BLaER1 treated with 17β-estradiol and CSF1 and Interleukin-3, amounts not matched to agents 10 nM and 100 nM (cell line): ENCODE results near the gene EMX1.

Source experiments
- H3K27ac ChIP-seq, 11 experiments: shearing (Covaris generic); formaldehyde crosslinking; 2 replicates each; pipeline ENCODE4 v1.8.1; 2022
- H3K27me3 ChIP-seq, 11 experiments: shearing (Covaris generic); formaldehyde crosslinking; 2 replicates each; pipeline ENCODE4 v1.8.1; 2022
- H3K36me3 ChIP-seq, 11 experiments: shearing (Covaris generic); formaldehyde crosslinking; 2 replicates each; pipeline ENCODE4 v1.8.1; 2022
- H3K4me1 ChIP-seq, 10 experiments: shearing (Covaris generic); formaldehyde crosslinking; 2 replicates each; pipeline ENCODE4 v1.8.1; 2022
- H3K4me2 ChIP-seq, 11 experiments: shearing (Covaris generic); formaldehyde crosslinking; 2 replicates each; pipeline ENCODE4 v1.8.1; 2022
- H3K4me3 ChIP-seq, 10 experiments: shearing (Covaris generic); formaldehyde crosslinking; 2 replicates each; pipeline ENCODE4 v1.8.1; 2022
- H3K9ac ChIP-seq, 11 experiments: shearing (Covaris generic); formaldehyde crosslinking; 2 replicates each; pipeline ENCODE4 v1.8.1; 2022
- H3K9me3 ChIP-seq, 11 experiments: shearing (Covaris generic); formaldehyde crosslinking; replicated peaks in 1 of 11; 2 replicates each; pipeline ENCODE4 v1.8.1; 2022
- H4K20me1 ChIP-seq, 11 experiments: shearing (Covaris generic); formaldehyde crosslinking; 2 replicates each; pipeline ENCODE4 v1.8.1; 2022
- Cebpa-rat ChIP-seq, 11 experiments: shearing (Covaris generic); IDR thresholded peaks; 2 replicates each; pipeline ENCODE4 v1.8.1; 2022

EMX1 gene

GRCh38 chr2:72963423-72964145 is 46.3 kb downstream of the EMX1 start:
- Histone ChIP-seq H3K4me2 (peak overlapping the region in 9 of 11 experiments; percentile 71 to 90 (median 78); a peak in 17 of 22 replicates), H4K20me1 (peaks cover 0 to 38% (median 0%) of the 10 kb centered on the region in 11 experiments; a peak in 2 of 22 replicates), H3K27me3 (0 out of 22 replicates have a peak, but pooled peaks cover 0 to 4% (median 0%) of the 10 kb centered on the region in 11 experiments), H3K9me3 (no peaks in the 10 kb centered on the region), H3K27ac (peak overlapping the region in 7 of 11 experiments; percentile 25 to 79 (median 71); a peak in 11 of 22 replicates), H3K4me3 (no peak overlapping the region), H3K9ac (peak overlapping the region in 4 of 11 experiments; percentile 42 to 73 (median 65); a peak in 7 of 22 replicates), H3K4me1 (peaks cover 15 to 75% (median 67%) of the 10 kb centered on the region in 10 experiments; a peak in 19 of 20 replicates), H3K36me3 (no peaks in the 10 kb centered on the region)
- TF ChIP-seq Cebpa-rat (IDR thresholded peaks at IDR 0.05), result no peak

GRCh38 chr2:72964146-72964525 is 46.8 kb downstream of the EMX1 start:
- Histone ChIP-seq H3K4me3 (no peak overlapping the region), H3K27me3 (no peaks in the 10 kb centered on the region), H3K4me2 (peak overlapping the region in 8 of 11 experiments; percentile 66 to 90 (median 76); a peak in 12 of 22 replicates), H3K36me3 (no peaks in the 10 kb centered on the region), H3K9me3 (no peaks in the 10 kb centered on the region), H4K20me1 (peaks cover 0 to 38% (median 0%) of the 10 kb centered on the region in 11 experiments; a peak in 2 of 22 replicates), H3K4me1 (peaks cover 15 to 81% (median 73%) of the 10 kb centered on the region in 10 experiments; a peak in 19 of 20 replicates), H3K9ac (no peak overlapping the region), H3K27ac (peak overlapping the region in 2 of 11 experiments; percentile 78 to 79; a peak in 2 of 22 replicates)
- no peak for TF ChIP-seq Cebpa-rat (IDR thresholded peaks at IDR 0.05)

GRCh38 chr2:72965016-72965415 is 47.7 kb downstream of the EMX1 start:
- no peaks in the 10 kb centered on the region for H3K27me3 ChIP-seq
- H3K4me3 ChIP-seq, result no peak overlapping the region
- H3K9ac ChIP-seq, result no peak overlapping the region
- no peaks in the 10 kb centered on the region for H3K9me3 ChIP-seq
- no peaks in the 10 kb centered on the region for H3K36me3 ChIP-seq
- H3K4me1 ChIP-seq, result peaks cover 15 to 87% (median 82%) of the 10 kb centered on the region in 10 experiments; a peak in 19 of 20 replicates
- peak overlapping the region in 8 of 11 experiments; percentile 58 to 90 (median 74); a peak in 15 of 22 replicates for H3K4me2 ChIP-seq
- no peak for TF ChIP-seq Cebpa-rat (IDR thresholded peaks at IDR 0.05)
- H4K20me1 ChIP-seq, result peaks cover 0 to 43% (median 0%) of the 10 kb centered on the region in 11 experiments; a peak in 3 of 22 replicates
- H3K27ac ChIP-seq, result 0 out of 22 replicates have a peak overlapping the region, but pooled peaks of 1 of the 11 experiments have one; percentile 7

- no peak for TF ChIP-seq Cebpa-rat (IDR thresholded peaks at IDR 0.05)
- Histone ChIP-seq H3K27ac (no peak overlapping the region), H3K36me3 (no peaks in the 10 kb centered on the region), H4K20me1 (peaks cover 0 to 51% (median 0%) of the 10 kb centered on the region in 11 experiments; a peak in 3 of 22 replicates), H3K4me1 (peaks cover 15 to 89% (median 83%) of the 10 kb centered on the region in 10 experiments; a peak in 19 of 20 replicates), H3K9ac (no peak overlapping the region), H3K27me3 (no peaks in the 10 kb centered on the region), H3K4me3 (no peak overlapping the region), H3K9me3 (no peaks in the 10 kb centered on the region), H3K4me2 (peak overlapping the region in 8 of 11 experiments; percentile 34 to 90 (median 72); a peak in 16 of 22 replicates)
These were observed 48.6 kb downstream of the EMX1 start for GRCh38 chr2:72965770-72966450.

GRCh38 chr2:72968286-72968685 is 51.0 kb downstream of the EMX1 start:
- no peaks in the 10 kb centered on the region for H3K27me3 ChIP-seq

GRCh38 chr2:72969706-72970105 is 52.4 kb downstream of the EMX1 start:
- peak overlapping the region in 1 of 11 experiments; percentile 14; a peak in 3 of 22 replicates for H3K27ac ChIP-seq
- no peak for TF ChIP-seq Cebpa-rat (IDR thresholded peaks at IDR 0.05)
- H3K9ac ChIP-seq, result peak overlapping the region in 3 of 11 experiments; percentile 12 to 50 (median 27); a peak in 1 of 22 replicates

More at GRCh38 chr2:72968286-72968685, 51.0 kb downstream of the EMX1 start:
- no peak overlapping the region for H3K4me3 ChIP-seq
- H3K27ac ChIP-seq, result no peak overlapping the region
- no peaks in the 10 kb centered on the region for H3K9me3 ChIP-seq
- peaks cover 10 to 89% (median 83%) of the 10 kb centered on the region in 10 experiments for H3K4me1 ChIP-seq
- TF ChIP-seq Cebpa-rat (IDR thresholded peaks at IDR 0.05), result no peak
- H3K36me3 ChIP-seq, result no peaks in the 10 kb centered on the region
- peak overlapping the region in 5 of 11 experiments; percentile 4 to 44 (median 23); a peak in 4 of 22 replicates for H3K4me2 ChIP-seq
- peaks cover 0 to 60% (median 0%) of the 10 kb centered on the region in 11 experiments; a peak in 6 of 22 replicates for H4K20me1 ChIP-seq
- H3K9ac ChIP-seq, result no peak overlapping the region

GRCh38 chr2:72971036-72971435 is 53.7 kb downstream of the EMX1 start:
- Histone ChIP-seq H3K4me3 (no peak overlapping the region), H3K27ac (no peak overlapping the region; a peak in 1 of 22 replicates), H3K4me1 (peaks cover 22 to 77% (median 71%) of the 10 kb centered on the region in 10 experiments), H3K9ac (peak overlapping the region in 2 of 11 experiments; percentile 8 to 33; a peak in 2 of 22 replicates), H4K20me1 (peaks cover 0 to 59% (median 0%) of the 10 kb centered on the region in 11 experiments; a peak in 7 of 22 replicates), H3K27me3 (peaks cover 0 to 11% (median 0%) of the 10 kb centered on the region in 11 experiments; a peak in 1 of 22 replicates), H3K9me3 (no peaks in the 10 kb centered on the region), H3K36me3 (no peaks in the 10 kb centered on the region), H3K4me2 (peak overlapping the region in 9 of 11 experiments; percentile 25 to 94 (median 81); a peak in 17 of 22 replicates)
- TF ChIP-seq Cebpa-rat (IDR thresholded peaks at IDR 0.05), result no peak

More at GRCh38 chr2:72969706-72970105, 52.4 kb downstream of the EMX1 start:
- no peaks in the 10 kb centered on the region for H3K36me3 ChIP-seq
- H3K4me3 ChIP-seq, result no peak overlapping the region
- peaks cover 0 to 7% (median 0%) of the 10 kb centered on the region in 11 experiments; a peak in 1 of 22 replicates for H3K27me3 ChIP-seq
- peaks cover 0 to 63% (median 0%) of the 10 kb centered on the region in 11 experiments; a peak in 7 of 22 replicates for H4K20me1 ChIP-seq
- no peaks in the 10 kb centered on the region for H3K9me3 ChIP-seq
- H3K4me2 ChIP-seq, result peak overlapping the region in 9 of 11 experiments; percentile 25 to 94 (median 81); a peak in 17 of 22 replicates
- peaks cover 22 to 89% (median 83%) of the 10 kb centered on the region in 10 experiments for H3K4me1 ChIP-seq
